HEK293 (cell line): ENCODE measurements around the gene DDX56.
A peak's percentile ranks its signal among the peaks of the same experiment; 100 is the strongest.
"Not testable (repeated sequence)": the region's sequence is repeated elsewhere in the genome, so short reads cannot be mapped to it uniquely, and the experiment has no call there.

ENCODE experiments used
- CTCF ChIA-PET: fragments of 350-600 bp; formaldehyde crosslinking; extraction: SDS; loops from one replicate; lab custom pipeline; 2021; ENCODE audit warnings: antibody characterized with exemption; lab: Yijun Ruan, JAX
- POLR2A ChIA-PET: fragments of 300-600 bp; formaldehyde crosslinking; extraction: SDS; loops from one replicate; lab custom pipeline; 2020; ENCODE audit warnings: antibody characterized with exemption, inconsistent platforms; lab: Yijun Ruan, JAX
- H3K27ac ChIP-seq: fragments of 200-500 bp; sonication (Bioruptor generic); 2 replicates; pipeline ENCODE4 v1.5.1; 2014; ENCODE audit warnings: low read depth, low read length, control low read depth, inconsistent platforms; ENCODE audit errors: extremely low read depth
- H3K36me3 ChIP-seq, 2 experiments: fragments of 200-500 bp in 1 of 2; sonication (Bioruptor generic) in 1 of 2; 1 replicate in 1 of 2; 2 replicates in 1 of 2; pipeline ENCODE4 v1.5.1; 2014 to 2017; ENCODE audit warnings: inconsistent platforms in 2 of 2, low read length in 2 of 2; ENCODE audit not compliant: control insufficient read depth in 2 of 2, insufficient read depth in 1 of 2
- H3K4me1 ChIP-seq: fragments of 200-500 bp; sonication (Bioruptor generic); 2 replicates; pipeline ENCODE4 v1.5.1; 2014; ENCODE audit warnings: mild to moderate bottlenecking, low read length, inconsistent platforms; ENCODE audit not compliant: control insufficient read depth, insufficient read depth
- H3K4me3 ChIP-seq: 2 replicates; pipeline ENCODE4 v1.5.1; 2011; ENCODE audit warnings: low read depth, mild to moderate bottlenecking, control low read depth, low read length, moderate library complexity
- H3K9me3 ChIP-seq: fragments of 200-500 bp; sonication (Bioruptor generic); 2 replicates; pipeline ENCODE4 v1.5.1; 2014; ENCODE audit warnings: low read depth, low read length, inconsistent platforms; ENCODE audit not compliant: control insufficient read depth, insufficient read depth
- HOXD13 ChIP-seq: sonication (generic); formaldehyde crosslinking; IDR thresholded peaks from 2 replicates; pipeline ENCODE4 v1.8.0; 2022; ENCODE audit warnings: missing genetic modification reagents, borderline replicate concordance
- PRDM6 ChIP-seq: fragments of 450-650 bp; formaldehyde crosslinking; IDR thresholded peaks from 2 replicates; pipeline ENCODE4 v1.5.1; 2017; ENCODE audit warnings: missing biosample characterization, missing genetic modification characterization
- SP3 ChIP-seq: fragments of 450-650 bp; formaldehyde crosslinking; IDR thresholded peaks from 2 replicates; pipeline ENCODE4 v1.5.1; 2016; ENCODE audit warnings: missing biosample characterization, missing genetic modification characterization
- ZBTB17 ChIP-seq: fragments of 450-650 bp; formaldehyde crosslinking; IDR thresholded peaks from 2 replicates; pipeline ENCODE4 v1.5.1; 2016; ENCODE audit warnings: missing biosample characterization, missing genetic modification characterization
- ZBTB20 ChIP-seq: fragments of 450-650 bp; formaldehyde crosslinking; IDR thresholded peaks from 2 replicates; pipeline ENCODE4 v1.5.1; 2016; ENCODE audit warnings: missing biosample characterization, missing genetic modification characterization
- ZNF121 ChIP-seq: fragments of 450-650 bp; formaldehyde crosslinking; IDR thresholded peaks from 2 replicates; pipeline ENCODE4 v1.5.1; 2016; ENCODE audit warnings: missing biosample characterization, missing genetic modification characterization
- ZNF155 ChIP-seq: fragments of 450-650 bp; formaldehyde crosslinking; IDR thresholded peaks from 2 replicates; pipeline ENCODE4 v1.5.1; 2016; ENCODE audit warnings: missing biosample characterization, missing genetic modification characterization
- ZNF223 ChIP-seq: fragments of 450-650 bp; formaldehyde crosslinking; IDR thresholded peaks from 2 replicates; pipeline ENCODE4 v1.5.1; 2016; ENCODE audit warnings: missing biosample characterization, missing genetic modification characterization
- ZNF341 ChIP-seq: fragments of 450-650 bp; formaldehyde crosslinking; IDR thresholded peaks from 2 replicates; pipeline ENCODE4; 2016; ENCODE audit warnings: low read depth, missing biosample characterization, missing genetic modification characterization
- ZNF529 ChIP-seq: fragments of 450-650 bp; formaldehyde crosslinking; IDR thresholded peaks from 2 replicates; pipeline ENCODE4 v1.5.1; 2017; ENCODE audit warnings: missing genetic modification characterization, missing biosample characterization; ENCODE audit not compliant: insufficient replicate concordance
- ZNF558 ChIP-seq: fragments of 450-650 bp; formaldehyde crosslinking; IDR thresholded peaks from 2 replicates; pipeline ENCODE4 v1.5.1; 2016; ENCODE audit warnings: missing biosample characterization, missing genetic modification characterization
- ZNF664 ChIP-seq: fragments of 450-650 bp; formaldehyde crosslinking; IDR thresholded peaks from 2 replicates; pipeline ENCODE4 v1.5.1; 2016; ENCODE audit warnings: missing biosample characterization, missing genetic modification characterization
- ZNF701 ChIP-seq: fragments of 450-650 bp; formaldehyde crosslinking; IDR thresholded peaks from 2 replicates; pipeline ENCODE4 v1.5.1; 2016; ENCODE audit warnings: missing biosample characterization, missing genetic modification characterization
- ZNF704 ChIP-seq: fragments of 450-650 bp; formaldehyde crosslinking; IDR thresholded peaks from 2 replicates; pipeline ENCODE4 v1.5.1; 2016; ENCODE audit warnings: missing biosample characterization, missing genetic modification characterization
- ZNF747 ChIP-seq: fragments of 450-650 bp; formaldehyde crosslinking; IDR thresholded peaks from 2 replicates; pipeline ENCODE4 v1.5.1; 2016; ENCODE audit warnings: missing biosample characterization, missing genetic modification characterization

Gene DDX56

GRCh38 chr7:44602576-44602910, 28.8 kb upstream of the DDX56 start:
- CTCF ChIA-PET, result interaction anchor here (0.7 to 1.0 kb wide), 2 partner anchors 36 to 133 kb away, joined by 3 to 4 read pairs; no protein-coding TSS in a partner anchor
- no peak overlapping the region for H3K27ac ChIP-seq
- no peak for TF ChIP-seq ZBTB17 (tag by site-specific recombination)
- TF ChIP-seq PRDM6 (tag by site-specific recombination), result no peak
- peak; percentile 65; the same call in 1 of the 2 replicates for TF ChIP-seq ZNF121 (tag by site-specific recombination)
- no peaks in the 10 kb centered on the region for H3K4me1 ChIP-seq
- no peaks in the 10 kb centered on the region for H3K36me3 ChIP-seq
- no peak overlapping the region for H3K4me3 ChIP-seq
- no peaks in the 10 kb centered on the region for H3K9me3 ChIP-seq
- POLR2A ChIA-PET, result interaction anchor here (0.5 to 1.6 kb wide), 2 partner anchors 24 to 196 kb away, joined by 3 to 5 read pairs; no protein-coding TSS in a partner anchor

- TF ChIP-seq ZNF529 (tag by site-specific recombination) (no peak), ZNF121 (tag by site-specific recombination) (no peak), ZNF155 (tag by site-specific recombination) (no peak), ZNF704 (tag by site-specific recombination) (no peak), ZNF558 (tag by site-specific recombination) (no peak), ZNF701 (tag by site-specific recombination) (no peak), ZBTB20 (tag by site-specific recombination) (no peak), ZNF223 (no peak), ZNF747 (tag by site-specific recombination) (no peak), SP3 (tag by site-specific recombination) (no peak), ZNF664 (tag by site-specific recombination) (no peak)
- CTCF ChIA-PET, result interaction anchor here (0.6 kb wide), 1 partner anchor 703 kb away, joined by 3 read pairs; no protein-coding TSS in a partner anchor
- POLR2A ChIA-PET, result interaction anchor here (1.2 kb wide), 1 partner anchor 17 kb away, joined by 3 read pairs; the partner anchor contains the start of gene TMED4
- no peaks in the 10 kb centered on the region for H3K4me1 ChIP-seq
- no peaks in the 10 kb centered on the region for H3K36me3 ChIP-seq
- no peak overlapping the region for H3K4me3 ChIP-seq
- no peaks in the 10 kb centered on the region for H3K9me3 ChIP-seq
- H3K27ac ChIP-seq, result no peak overlapping the region
These were observed 25.5 kb upstream of the DDX56 start for GRCh38 chr7:44599222-44599621.

- H3K4me3 ChIP-seq, H3K36me3 ChIP-seq, POLR2A ChIA-PET, H3K27ac ChIP-seq: not testable (repeated sequence)
- peak; percentile 62; the same call in 1 of the 2 replicates for TF ChIP-seq ZNF121 (tag by site-specific recombination)
- TF ChIP-seq, all 188 proteins: peak for 1; not testable (repeated sequence) for 187
- CTCF ChIA-PET, result interaction anchor here (0.6 kb wide), 2 partner anchors 14 to 451 kb away, joined by 3 to 4 read pairs; no protein-coding TSS in a partner anchor
- H3K9me3 ChIP-seq, H3K4me1 ChIP-seq: not testable (repeated sequence)
These were observed 23.5 kb upstream of the DDX56 start for GRCh38 chr7:44597181-44597580.

GRCh38 chr7:44595934-44596635, 22.4 kb upstream of the DDX56 start:
- Histone ChIP-seq H3K27ac (no peak overlapping the region), H3K4me1 (no peaks in the 10 kb centered on the region), H3K4me3 (no peak overlapping the region), H3K9me3 (no peaks in the 10 kb centered on the region), H3K36me3 (no peaks in the 10 kb centered on the region)
- ChIA-PET CTCF (interaction anchor here (0.6 to 0.7 kb wide), 2 partner anchors 38 to 261 kb away, joined by 3 to 4 read pairs; no protein-coding TSS in a partner anchor), POLR2A (interaction anchor here (1.1 kb wide), 1 partner anchor 14 kb away, joined by 4 read pairs; the partner anchor contains the start of gene TMED4)
- TF ChIP-seq HOXD13 (CRISPR knock-in tag), result no peak
- TF ChIP-seq ZNF341 (tag by site-specific recombination), result peak; percentile 82
- TF ChIP-seq, all 188 proteins: peak for 1
